Measurements from ENCODE around the gene NCAPD3.

GRCh38 chr11:134176284-134176683, 47.5 kb downstream of the NCAPD3 start:
- TF ChIP-seq CTCF (IDR thresholded peaks at IDR 0.05) (no peak), EP300 (IDR thresholded peaks at IDR 0.05) (no peak)

Measured in ovary (tissue), 3 donors.